ENCODE data around the gene WNT7A. TPM values are rescaled to one million over a fixed set of nuclear protein-coding genes. Genes with fewer than 3 reads are reported as not detected.

The WNT7A gene
- polyA plus RNA-seq, 1 of the 3 experiments (the other 2 are of a cell fraction): not detected

GRCh38 chr3:13822042-13822441, 57.8 kb downstream of the WNT7A start:
- TF ChIP-seq POLR2AphosphoS5 (IDR thresholded peaks at IDR 0.05; ENCODE audit: low read depth, low read length) (no peak), ELF1 (IDR thresholded peaks at IDR 0.05) (no peak), REST (IDR thresholded peaks at IDR 0.05; ENCODE audit: low read depth, low read length) (no peak), PBX3 (IDR thresholded peaks at IDR 0.05) (no peak), TCF12 (IDR thresholded peaks at IDR 0.05) (no peak), GATA2 (CRISPR knock-in tag; IDR thresholded peaks at IDR 0.05) (no peak), IRF3 (IDR thresholded peaks at IDR 0.05; ENCODE audit: low read depth, low read length) (no peak), EP300 (IDR thresholded peaks at IDR 0.05; ENCODE audit: borderline replicate concordance in 1 of 2, low read depth in 1 of 2, low read length in 1 of 2) (no peak), NFIC (IDR thresholded peaks at IDR 0.05; ENCODE audit: borderline replicate concordance) (no peak), MEF2A (IDR thresholded peaks at IDR 0.05; ENCODE audit: borderline replicate concordance, low read depth) (no peak), FOXM1 (IDR thresholded peaks at IDR 0.05; ENCODE audit: low read depth) (no peak), MXI1 (IDR thresholded peaks at IDR 0.05; ENCODE audit: low read depth, low read length) (no peak), RFX5 (IDR thresholded peaks at IDR 0.05; ENCODE audit: low read length) (no peak), TEAD4 (IDR thresholded peaks at IDR 0.05; ENCODE audit: borderline replicate concordance, insufficient read depth) (no peak), YY1 (IDR thresholded peaks at IDR 0.05; ENCODE audit: low read depth) (no peak), GABPA (IDR thresholded peaks at IDR 0.05; ENCODE audit: low read depth) (no peak), EZH2phosphoT487 (IDR thresholded peaks at IDR 0.05; ENCODE audit: borderline replicate concordance, low read depth) (no peak), CTCF (IDR thresholded peaks at IDR 0.05) (no peak)
- H3K9me3 ChIP-seq: no peaks in the 10 kb centered on the region
- H3F3A ChIP-seq (replicated peaks; ENCODE audit: insufficient read depth): no peaks in the 10 kb centered on the region
- no peaks in the 10 kb centered on the region for H3K79me2 ChIP-seq (ENCODE audit: insufficient read depth)
- H4K20me1 ChIP-seq (ENCODE audit: insufficient read depth): no peaks in the 10 kb centered on the region
- ChIA-PET CTCF (no interaction called here), POLR2A (no interaction called here)
- no peak overlapping the region for H2AFZ ChIP-seq (ENCODE audit: low read depth)
- 43% methylated on average over 5 of the region's 5 CpGs for WGBS (ENCODE audit: low lambda C conversion rate)
- no peaks in the 10 kb centered on the region for H3K36me3 ChIP-seq (replicated peaks in 1 of 2; ENCODE audit: control insufficient read depth in 1 of 2, insufficient read depth in 2 of 2, low read length in 1 of 2)
- H3K4me1 ChIP-seq (ENCODE audit: control insufficient read depth in 1 of 2, insufficient read depth in 2 of 2, low read depth in 1 of 2, low read length in 1 of 2): peaks cover 0 to 12% of the 10 kb centered on the region in 2 experiments; a peak in 1 of 4 replicates
- H3K9me2 ChIP-seq: no peaks in the 10 kb centered on the region
- no peak overlapping the region for H3K4me2 ChIP-seq
- H3K9ac ChIP-seq: no peak overlapping the region
- no peaks in the 10 kb centered on the region for H3K27me3 ChIP-seq (ENCODE audit: insufficient read depth)
- no peak for DNase-seq
- H3K4me3 ChIP-seq (ENCODE audit: low read depth in 2 of 2, low read length in 1 of 2): no peak overlapping the region
- H3K27ac ChIP-seq (ENCODE audit: low read depth in 2 of 2, low read length in 1 of 2): no peak overlapping the region

Data from SK-N-SH (cell line).